SK-N-SH treated with all-trans-retinoic acid at 6 μM for 48 hours (cell line): ENCODE results near the gene DCBLD1.
"Not testable (repeated sequence)": the region's sequence is repeated elsewhere in the genome, so short reads cannot be mapped to it uniquely, and the experiment has no call there.

Experiments used
- ZNF70 ChIP-seq: fragments of 450-650 bp; formaldehyde crosslinking; IDR thresholded peaks from 2 replicates; pipeline ENCODE4 v1.5.0; 2020; ENCODE audit warnings: mild to moderate bottlenecking, moderate library complexity
- TF ChIP-seq, protein P1 (sequence below): fragments of 250-450 bp; sonication (Bioruptor Pico); IDR thresholded peaks from 2 replicates; pipeline ENCODE4 v1.5.0; 2020; ENCODE audit warnings: mild to moderate bottlenecking, moderate library complexity
- TF ChIP-seq, protein P2 (sequence below): fragments of 250-450 bp; sonication (Bioruptor Pico); IDR thresholded peaks from 2 replicates; pipeline ENCODE4 v1.8.0; 2020; ENCODE audit warnings: mild to moderate bottlenecking, moderate library complexity, borderline replicate concordance

DNA sequence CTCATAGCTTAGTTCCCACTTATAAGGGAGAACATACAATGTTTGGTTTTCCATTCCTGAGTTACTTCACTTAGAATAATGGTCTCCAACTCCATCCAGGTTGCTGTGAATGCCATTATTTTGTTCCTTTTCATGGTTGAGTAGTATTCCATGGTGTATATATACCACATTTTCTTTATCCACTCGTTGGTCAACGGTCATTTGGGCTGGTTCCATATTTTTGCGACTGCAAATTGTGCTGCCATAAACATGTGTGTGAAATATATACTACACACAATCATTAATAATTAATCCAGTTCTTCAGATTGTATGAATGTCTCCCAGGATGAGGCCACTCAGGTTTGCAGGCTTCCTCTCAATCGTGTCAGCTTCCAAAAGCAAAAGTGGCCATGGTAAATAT lies 13.9 kb upstream of the DCBLD1 start:
- TF ChIP-seq, protein P1, sequence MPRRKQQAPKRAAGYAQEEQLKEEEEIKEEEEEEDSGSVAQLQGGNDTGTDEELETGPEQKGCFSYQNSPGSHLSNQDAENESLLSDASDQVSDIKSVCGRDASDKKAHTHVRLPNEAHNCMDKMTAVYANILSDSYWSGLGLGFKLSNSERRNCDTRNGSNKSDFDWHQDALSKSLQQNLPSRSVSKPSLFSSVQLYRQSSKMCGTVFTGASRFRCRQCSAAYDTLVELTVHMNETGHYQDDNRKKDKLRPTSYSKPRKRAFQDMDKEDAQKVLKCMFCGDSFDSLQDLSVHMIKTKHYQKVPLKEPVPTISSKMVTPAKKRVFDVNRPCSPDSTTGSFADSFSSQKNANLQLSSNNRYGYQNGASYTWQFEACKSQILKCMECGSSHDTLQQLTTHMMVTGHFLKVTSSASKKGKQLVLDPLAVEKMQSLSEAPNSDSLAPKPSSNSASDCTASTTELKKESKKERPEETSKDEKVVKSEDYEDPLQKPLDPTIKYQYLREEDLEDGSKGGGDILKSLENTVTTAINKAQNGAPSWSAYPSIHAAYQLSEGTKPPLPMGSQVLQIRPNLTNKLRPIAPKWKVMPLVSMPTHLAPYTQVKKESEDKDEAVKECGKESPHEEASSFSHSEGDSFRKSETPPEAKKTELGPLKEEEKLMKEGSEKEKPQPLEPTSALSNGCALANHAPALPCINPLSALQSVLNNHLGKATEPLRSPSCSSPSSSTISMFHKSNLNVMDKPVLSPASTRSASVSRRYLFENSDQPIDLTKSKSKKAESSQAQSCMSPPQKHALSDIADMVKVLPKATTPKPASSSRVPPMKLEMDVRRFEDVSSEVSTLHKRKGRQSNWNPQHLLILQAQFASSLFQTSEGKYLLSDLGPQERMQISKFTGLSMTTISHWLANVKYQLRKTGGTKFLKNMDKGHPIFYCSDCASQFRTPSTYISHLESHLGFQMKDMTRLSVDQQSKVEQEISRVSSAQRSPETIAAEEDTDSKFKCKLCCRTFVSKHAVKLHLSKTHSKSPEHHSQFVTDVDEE = not testable (repeated sequence)
- not testable (repeated sequence) for TF ChIP-seq ZNF70 (CRISPR knock-in tag)
- TF ChIP-seq, protein P2, sequence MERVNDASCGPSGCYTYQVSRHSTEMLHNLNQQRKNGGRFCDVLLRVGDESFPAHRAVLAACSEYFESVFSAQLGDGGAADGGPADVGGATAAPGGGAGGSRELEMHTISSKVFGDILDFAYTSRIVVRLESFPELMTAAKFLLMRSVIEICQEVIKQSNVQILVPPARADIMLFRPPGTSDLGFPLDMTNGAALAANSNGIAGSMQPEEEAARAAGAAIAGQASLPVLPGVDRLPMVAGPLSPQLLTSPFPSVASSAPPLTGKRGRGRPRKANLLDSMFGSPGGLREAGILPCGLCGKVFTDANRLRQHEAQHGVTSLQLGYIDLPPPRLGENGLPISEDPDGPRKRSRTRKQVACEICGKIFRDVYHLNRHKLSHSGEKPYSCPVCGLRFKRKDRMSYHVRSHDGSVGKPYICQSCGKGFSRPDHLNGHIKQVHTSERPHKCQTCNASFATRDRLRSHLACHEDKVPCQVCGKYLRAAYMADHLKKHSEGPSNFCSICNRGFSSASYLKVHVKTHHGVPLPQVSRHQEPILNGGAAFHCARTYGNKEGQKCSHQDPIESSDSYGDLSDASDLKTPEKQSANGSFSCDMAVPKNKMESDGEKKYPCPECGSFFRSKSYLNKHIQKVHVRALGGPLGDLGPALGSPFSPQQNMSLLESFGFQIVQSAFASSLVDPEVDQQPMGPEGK (CRISPR knock-in tag) = not testable (repeated sequence)
